OCI-LY3 (cell line): Measurements from ENCODE around the gene POLR1C.
"Not testable (repeated sequence)": the region's sequence is repeated elsewhere in the genome, so short reads cannot be mapped to it uniquely, and the experiment has no call there.

ENCODE experiments used
- CTCF ChIP-seq: fragments of 200-600, 300-600 bp; sonication (generic); IDR thresholded peaks from 2 replicates; pipeline ENCODE4 v1.5.1; 2014; ENCODE audit warnings: antibody characterized with exemption, low read length, low read depth
- EZH2phosphoT487 ChIP-seq: fragments of 200-600 bp; shearing (Covaris generic); IDR thresholded peaks from 2 replicates; pipeline ENCODE4 v1.6.1; 2018; ENCODE audit warnings: antibody characterized with exemption, mixed run types, low read depth

GRCh38 chr6:43498291-43498690 is 18.6 kb upstream of the POLR1C start:
- not testable (repeated sequence) for TF ChIP-seq CTCF, EZH2phosphoT487
